ENCODE measurements around the gene TXNL4A.

TXNL4A gene

DNA sequence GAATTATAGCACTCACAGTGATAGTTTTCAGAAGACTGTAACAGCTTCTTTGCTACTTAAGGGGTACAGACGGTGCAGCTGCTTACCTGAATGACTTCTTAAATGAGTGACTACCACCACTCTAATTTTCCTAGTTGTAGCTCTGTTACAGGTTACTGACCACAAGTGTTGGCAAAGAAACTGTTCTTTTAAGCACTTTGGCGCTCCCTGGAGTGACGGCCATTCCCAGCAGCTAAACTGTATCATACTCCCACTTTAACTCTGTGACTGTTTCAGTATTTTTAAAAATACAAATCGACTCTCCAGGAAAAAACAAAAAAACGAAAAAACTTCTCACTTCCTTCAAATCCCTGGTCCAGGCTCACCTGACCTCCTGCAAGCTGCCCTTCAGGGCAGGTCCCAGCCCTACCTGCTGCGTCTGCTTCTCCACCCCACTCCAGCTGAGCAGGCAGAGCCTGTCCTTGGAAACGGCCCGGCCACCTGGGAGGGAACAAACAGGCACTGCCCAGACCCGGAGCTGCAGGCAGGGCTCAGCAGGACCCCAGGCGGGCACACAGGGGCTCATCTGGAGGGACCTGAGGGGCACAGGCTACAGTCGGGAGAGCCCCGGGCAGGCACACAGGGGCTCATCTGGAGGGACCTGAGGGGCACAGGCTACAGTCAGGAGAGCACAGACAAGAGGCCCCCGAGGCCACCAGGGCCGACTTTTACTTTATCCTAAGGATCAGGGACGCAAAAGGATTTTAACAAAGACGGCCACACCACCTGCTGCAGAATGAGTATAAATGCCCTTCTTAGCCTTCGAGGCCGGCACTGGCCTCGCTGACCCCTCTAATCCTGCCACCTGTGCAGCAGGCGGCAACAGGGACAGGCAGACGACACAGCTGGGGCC, 61.4 kb downstream of the TXNL4A start:
- DNase-seq (ENCODE audit: low read depth, low spot score) = no peak
- TF ChIP-seq CTCF (IDR thresholded peaks at IDR 0.05; ENCODE audit: low read depth, low read length) = no peak
- H3K4me3 ChIP-seq (ENCODE audit: low read depth, low read length) = no peak overlapping the region
- in situ Hi-C loops (cut with HindIII; ENCODE audit: low sequenced_read_pairs) = no loop called here

DNA sequence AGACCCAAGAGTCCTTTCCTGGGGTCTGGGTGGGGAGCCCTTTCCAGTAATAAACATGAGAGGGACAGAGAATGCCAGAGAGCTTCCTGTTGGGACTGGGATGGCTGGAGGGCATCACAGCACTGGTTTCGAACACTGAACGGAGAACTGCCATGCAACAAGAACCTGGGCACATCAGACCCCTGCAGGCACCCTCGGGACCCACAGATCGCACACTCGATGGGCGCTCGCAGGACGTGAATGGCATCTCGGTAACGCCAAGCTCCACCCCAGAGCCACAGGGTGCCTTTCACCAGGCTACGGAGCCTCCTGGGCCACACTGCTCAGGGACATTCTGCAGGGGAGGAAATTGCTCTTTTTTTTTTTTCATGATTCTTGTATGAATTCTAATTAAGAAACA, 62.1 kb downstream of the TXNL4A start:
- no peak for TF ChIP-seq CTCF (IDR thresholded peaks at IDR 0.05; ENCODE audit: low read depth, low read length)
- H3K4me3 ChIP-seq (ENCODE audit: low read depth, low read length) = no peak overlapping the region
- in situ Hi-C loops (cut with HindIII; ENCODE audit: low sequenced_read_pairs) = no loop called here
- DNase-seq (ENCODE audit: low read depth, low spot score) = no peak

- TF ChIP-seq CTCF (IDR thresholded peaks at IDR 0.05; ENCODE audit: low read depth, low read length) = no peak
- DNase-seq (ENCODE audit: low read depth, low spot score) = no peak
- no peak overlapping the region for H3K4me3 ChIP-seq (ENCODE audit: low read depth, low read length)
- in situ Hi-C loops (cut with HindIII; ENCODE audit: low sequenced_read_pairs) = no loop called here
Measured at GRCh38 chr18:79924814-79925731, 63.3 kb downstream of the TXNL4A start.

GRCh38 chr18:79923896-79924585, 64.3 kb downstream of the TXNL4A start:
- no peak for DNase-seq (ENCODE audit: low read depth, low spot score)
- in situ Hi-C loops (cut with HindIII; ENCODE audit: low sequenced_read_pairs) = no loop called here
- no peak for TF ChIP-seq CTCF (IDR thresholded peaks at IDR 0.05; ENCODE audit: low read depth, low read length)

GRCh38 chr18:79922971-79923411, 65.4 kb downstream of the TXNL4A start:
- no peak for DNase-seq (ENCODE audit: low read depth, low spot score)
- H3K4me3 ChIP-seq (ENCODE audit: low read depth, low read length) = no peak overlapping the region
- no peak for TF ChIP-seq CTCF (IDR thresholded peaks at IDR 0.05; ENCODE audit: low read depth, low read length)
- in situ Hi-C loops (cut with HindIII; ENCODE audit: low sequenced_read_pairs) = no loop called here

More at GRCh38 chr18:79923896-79924585, 64.3 kb downstream of the TXNL4A start:
- no peak overlapping the region for H3K4me3 ChIP-seq (ENCODE audit: low read depth, low read length)
